HG02623 (cell line): ENCODE data around the gene ADARB2.

Experiments used
- ATAC-seq: cut with Tn5 transposase; IDR thresholded peaks from one replicate; pipeline ENCODE4 v1.9.1; 2021; ENCODE audit warnings: moderate library complexity; ENCODE audit not compliant: unreplicated experiment

The ADARB2 gene

GRCh38 chr10:1664333-1664964 lies 72.9 kb downstream of the ADARB2 start:
- ATAC-seq, result no peak

GRCh38 chr10:1663226-1663625 lies 74.1 kb downstream of the ADARB2 start:
- no peak for ATAC-seq

DNA sequence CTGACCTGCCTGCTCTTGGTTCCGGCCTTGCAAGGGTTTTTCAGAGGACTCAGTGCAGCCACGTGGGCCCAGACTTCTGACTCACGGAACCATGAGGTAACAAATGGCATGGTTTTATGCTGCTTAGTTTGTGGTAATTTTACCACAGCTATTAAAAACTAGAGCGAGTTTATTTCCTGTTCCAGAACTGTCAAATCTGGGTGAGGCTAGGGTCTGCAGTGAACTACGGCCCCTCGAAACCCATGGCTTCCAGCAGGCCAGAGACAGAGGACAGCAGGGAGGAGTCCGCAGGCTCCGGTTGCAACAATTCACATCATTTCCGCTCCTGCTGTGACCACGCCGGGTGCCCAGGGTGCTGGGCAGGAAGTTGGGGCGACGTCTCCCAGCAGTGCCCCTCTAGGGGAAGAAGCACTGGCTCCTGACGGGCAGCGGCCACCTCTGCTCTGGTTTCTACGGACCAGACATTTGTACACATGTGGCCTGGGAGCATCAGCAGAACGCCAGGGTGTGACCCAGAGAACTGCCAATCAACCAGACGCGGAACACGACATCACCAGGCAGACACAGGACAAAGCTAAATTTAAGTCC lies 74.8 kb downstream of the ADARB2 start:
- no peak for ATAC-seq

GRCh38 chr10:1661859-1662437 lies 75.4 kb downstream of the ADARB2 start:
- ATAC-seq, result no peak

DNA sequence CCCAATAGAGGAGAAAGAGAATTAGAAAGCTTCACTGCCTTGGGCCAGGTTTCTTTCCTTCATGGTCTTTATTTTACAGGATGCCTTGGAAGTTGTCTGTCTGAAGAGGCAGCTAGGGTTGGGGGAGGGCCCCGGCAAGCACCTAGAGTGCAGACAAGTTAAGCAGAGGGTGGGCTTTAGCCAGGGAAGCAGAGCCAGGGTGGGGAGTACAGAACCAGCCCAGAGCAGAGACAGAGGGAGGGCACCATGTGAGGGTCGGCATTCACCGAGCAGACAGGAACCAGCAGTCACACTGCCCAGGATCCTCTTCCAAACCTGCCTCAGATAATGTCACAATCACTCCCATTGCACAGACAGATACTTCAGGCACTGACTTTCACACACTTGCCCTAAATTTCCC lies 75.9 kb downstream of the ADARB2 start:
- ATAC-seq, result no peak

GRCh38 chr10:1660815-1661214 lies 76.5 kb downstream of the ADARB2 start:
- ATAC-seq, result no peak

DNA sequence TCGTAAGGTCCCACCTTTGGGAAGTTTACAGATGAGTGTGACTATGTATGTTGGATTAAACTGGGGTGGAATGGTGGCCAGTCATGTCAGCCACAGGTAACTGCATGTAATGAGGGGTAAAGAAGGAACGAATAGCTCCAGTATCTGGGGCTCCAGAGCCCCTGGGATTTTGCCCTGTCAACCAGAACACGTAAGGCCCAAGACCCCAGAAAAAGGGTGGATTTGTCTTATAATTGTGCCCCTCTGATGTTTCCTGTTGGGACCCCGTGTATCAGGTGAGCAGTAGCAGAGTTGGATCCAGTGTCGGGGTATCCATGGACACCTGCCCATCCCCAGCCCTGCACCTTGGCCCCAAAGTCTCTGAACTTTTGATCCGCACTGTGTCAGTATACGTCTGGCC lies 76.9 kb downstream of the ADARB2 start:
- no peak for ATAC-seq

DNA sequence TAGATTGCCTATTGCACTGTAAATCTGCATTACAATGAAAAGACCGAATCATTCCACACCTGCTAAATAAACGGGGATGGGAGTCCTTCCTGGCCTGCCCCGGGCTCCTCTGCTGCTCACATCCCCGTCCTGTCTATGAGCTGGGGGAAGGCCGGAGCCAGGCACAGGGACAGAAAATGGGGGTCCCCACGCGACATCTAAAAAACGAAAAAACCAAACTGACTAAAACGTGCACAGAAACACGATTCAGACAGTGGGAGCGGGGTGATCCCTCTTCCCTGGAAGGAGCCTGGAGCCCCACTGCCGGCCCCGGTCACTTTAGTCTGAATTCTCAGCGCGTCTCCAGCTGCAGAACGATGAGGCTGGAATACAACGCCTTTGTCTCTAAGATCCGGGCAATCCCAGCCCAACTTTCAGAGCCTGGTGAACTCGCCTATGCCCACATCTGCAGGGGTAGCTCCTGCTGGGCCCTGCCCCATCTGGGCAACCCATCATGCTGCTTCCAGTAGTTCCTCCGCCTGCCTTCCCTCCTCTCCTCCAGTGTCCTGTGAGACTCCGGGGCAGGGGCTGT lies 78.0 kb downstream of the ADARB2 start:
- no peak for ATAC-seq

GRCh38 chr10:1658658-1659057 lies 78.7 kb downstream of the ADARB2 start:
- ATAC-seq, result no peak

DNA sequence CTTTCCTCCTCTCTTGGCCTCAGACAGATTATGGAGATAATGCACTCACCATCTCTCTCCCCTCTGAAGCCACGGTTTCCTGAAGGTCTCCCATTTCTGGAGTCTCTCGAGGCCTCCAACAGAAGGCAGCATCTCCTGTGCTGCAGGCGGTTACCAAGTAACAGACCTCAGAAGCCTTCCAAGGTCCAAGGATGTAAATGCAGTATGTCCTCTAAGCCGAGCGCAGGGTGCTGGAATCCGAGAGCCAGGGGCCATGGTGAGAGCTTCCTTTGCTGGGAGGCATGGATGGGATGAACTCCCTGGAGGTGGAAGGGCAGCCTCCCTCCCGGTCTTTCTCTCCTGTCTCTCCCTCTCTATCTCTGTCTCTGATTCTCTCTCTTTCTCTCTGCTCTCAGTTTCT lies 79.8 kb downstream of the ADARB2 start:
- no peak for ATAC-seq

GRCh38 chr10:1655367-1655766 lies 82.0 kb downstream of the ADARB2 start:
- no peak for ATAC-seq

DNA sequence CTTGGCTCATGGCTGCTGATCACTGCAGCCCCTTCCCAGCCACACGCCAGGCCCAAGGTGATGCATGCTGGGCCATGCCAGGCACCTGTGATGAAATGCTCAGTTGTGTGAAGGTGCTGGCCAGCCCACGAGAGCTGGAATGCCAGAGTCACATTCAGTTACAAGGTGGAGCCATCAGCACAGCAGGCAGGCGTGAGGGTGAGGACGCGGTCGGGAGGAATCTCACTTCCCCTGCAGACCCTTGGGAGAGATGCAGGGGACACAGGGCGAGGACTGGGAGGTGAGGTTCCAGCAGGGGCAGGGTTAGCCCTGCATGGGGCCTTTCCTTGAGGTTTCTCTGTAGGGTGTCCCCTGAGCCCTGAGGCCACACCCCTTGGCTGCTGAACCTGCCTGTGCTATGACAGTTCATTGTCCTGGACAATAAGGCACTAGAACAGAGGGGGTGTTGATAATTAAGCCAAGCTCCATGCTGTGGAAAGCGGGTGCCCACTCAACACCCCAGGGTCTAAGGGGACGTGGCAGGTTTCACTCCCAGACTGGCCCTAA lies 82.4 kb downstream of the ADARB2 start:
- no peak for ATAC-seq

DNA sequence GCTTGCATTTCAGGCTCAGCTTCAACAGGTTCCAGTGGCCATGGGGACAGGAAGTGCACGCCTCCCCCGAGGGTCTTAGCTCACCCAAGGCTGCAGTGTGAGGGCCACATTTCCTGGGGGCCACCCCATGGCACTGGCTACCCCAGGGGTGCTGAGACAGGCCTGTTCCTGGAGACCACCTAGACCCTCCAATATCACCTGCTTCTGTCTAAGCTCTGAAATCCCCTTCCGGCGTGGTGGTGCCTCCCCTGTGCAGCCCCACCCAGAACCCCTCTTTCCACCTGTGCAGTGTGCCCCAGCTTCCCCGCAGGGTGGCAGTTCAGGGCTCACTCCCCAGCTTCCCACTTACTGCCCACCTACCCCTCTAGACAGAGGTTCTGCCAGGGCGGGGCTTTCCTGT lies 83.1 kb downstream of the ADARB2 start:
- no peak for ATAC-seq

DNA sequence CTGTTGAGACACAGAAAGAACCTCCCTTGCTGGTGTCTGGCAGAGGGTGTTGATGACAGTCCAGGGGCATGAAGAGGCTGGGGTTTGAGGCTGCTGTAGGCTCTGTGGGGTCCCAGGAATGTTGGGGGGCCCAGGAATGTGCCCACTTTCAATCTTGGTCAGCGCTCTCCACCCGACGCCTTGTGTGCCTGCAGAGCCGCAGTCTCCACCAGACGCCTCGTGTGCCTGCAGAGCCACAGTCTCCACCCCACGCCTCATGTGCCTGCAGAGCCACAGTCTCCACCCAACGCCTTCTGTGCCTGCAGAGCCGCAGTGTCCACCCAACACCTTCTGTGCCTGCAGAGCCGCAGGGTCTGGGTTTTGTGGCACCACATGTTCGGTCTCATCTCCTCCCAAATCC lies 84.0 kb downstream of the ADARB2 start:
- ATAC-seq, result no peak

DNA sequence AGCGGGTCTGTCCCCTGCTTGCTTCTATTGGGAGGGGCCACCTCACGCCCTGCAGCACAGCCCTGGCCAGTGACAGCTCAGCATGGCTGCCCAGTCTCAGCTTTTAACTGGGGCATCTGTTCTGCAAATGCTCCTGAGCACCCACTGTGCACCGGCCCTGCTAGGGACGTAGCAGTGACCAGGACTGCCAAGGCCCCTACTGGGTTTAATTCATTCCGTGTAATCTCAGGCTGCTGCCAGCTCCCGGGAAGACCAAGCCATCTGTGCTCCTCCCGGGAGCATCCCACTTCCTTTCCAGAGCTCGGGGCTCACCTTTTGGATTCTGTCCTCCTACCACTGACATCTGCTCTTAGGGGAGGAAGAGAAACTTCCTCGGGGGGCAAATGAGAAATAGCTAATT lies 85.2 kb downstream of the ADARB2 start:
- no peak for ATAC-seq

- ATAC-seq, result no peak
Measured at GRCh38 chr10:1651270-1651966, 85.9 kb downstream of the ADARB2 start.

- ATAC-seq, result no peak
Measured at GRCh38 chr10:1650542-1651269, 86.6 kb downstream of the ADARB2 start.

DNA sequence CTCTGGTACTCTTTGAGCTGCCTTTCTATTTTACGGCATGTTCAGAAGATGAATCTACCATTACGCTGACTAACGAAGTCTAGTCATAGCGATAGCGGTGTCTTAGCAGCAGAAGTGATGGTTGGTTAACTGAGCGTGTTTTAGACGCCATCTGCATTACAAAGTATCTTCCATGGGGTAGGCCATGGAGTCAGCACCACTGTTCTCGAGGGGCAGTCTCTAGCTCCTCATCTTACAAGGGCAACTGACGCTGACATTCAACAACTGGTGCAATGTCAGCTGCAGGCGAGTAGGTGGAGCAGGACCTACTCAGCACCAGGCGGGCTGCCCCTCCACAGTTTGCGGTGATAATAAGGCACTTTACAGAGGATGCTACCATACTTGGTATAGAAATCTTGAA lies 88.7 kb downstream of the ADARB2 start:
- no peak for ATAC-seq

DNA sequence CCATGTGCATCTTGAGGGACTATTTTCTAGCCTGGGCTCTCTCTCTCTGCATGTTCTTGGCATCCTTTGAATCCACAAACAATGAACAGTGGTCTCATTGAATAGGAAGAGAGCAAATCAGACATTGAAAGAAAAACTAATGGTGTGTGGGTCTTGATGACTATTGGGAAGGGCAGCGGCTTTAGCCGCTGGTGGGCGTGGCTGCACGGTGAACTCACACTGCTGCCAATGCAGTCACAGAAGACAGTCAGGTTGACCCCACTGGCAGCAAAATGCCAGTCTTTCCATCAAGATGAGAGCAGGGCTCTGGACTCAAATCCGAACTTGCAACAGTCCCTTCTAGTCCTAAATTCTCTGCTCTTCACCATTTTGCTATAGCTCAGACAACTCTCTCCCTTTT lies 91.0 kb downstream of the ADARB2 start:
- no peak for ATAC-seq

DNA sequence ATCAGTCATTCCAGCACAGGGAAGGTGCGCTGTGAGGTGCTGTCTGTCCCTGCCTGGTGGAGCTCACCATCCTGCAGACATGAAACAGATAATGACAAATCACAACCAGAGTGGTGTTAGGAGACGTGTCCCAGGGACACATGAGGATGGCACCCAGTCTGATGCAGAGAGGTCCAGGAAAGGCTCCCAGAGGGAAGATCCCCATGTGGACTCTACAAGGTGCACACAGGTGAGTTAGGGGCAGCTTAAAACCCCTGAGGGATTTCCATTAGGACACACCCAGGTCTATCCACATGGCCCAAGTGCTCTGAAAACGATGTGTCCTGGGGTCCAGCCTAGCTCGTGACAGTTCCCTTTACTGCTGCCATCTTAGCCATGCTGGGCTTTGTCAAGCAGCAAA lies 91.4 kb downstream of the ADARB2 start:
- no peak for ATAC-seq

DNA sequence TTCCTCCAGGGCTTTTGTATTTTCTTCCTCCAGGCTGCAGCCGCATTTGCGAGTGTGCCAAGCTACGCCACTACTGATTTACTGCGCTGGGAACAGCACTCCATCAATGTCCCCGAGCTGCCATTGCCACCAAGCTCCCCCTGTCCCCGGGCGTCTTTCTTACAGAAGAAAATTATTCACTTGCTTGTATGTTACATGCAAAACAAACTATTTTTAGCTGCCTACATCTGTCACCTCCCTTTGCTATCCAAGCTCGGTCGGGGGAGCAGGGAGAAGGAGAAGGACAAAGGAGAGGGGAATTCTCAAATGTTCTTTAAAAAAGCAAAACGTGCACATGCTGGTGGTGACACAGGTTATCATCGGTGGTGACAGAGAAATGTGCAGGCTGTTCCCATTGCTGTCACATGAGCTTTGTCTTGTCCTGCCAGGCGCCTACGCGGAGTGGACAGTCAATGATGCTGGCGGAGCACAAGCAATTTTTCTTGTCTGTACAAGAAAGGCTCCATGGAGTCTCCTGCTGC lies 93.1 kb downstream of the ADARB2 start:
- no peak for ATAC-seq
